Measurements from ENCODE around the gene PITHD1. TPM values are rescaled to one million over a fixed set of nuclear protein-coding genes. Genes with fewer than 3 reads are reported as not detected.

PITHD1 gene
- total and polyA plus RNA-seq, 10 of the 15 experiments (the other 5 are each of a cell fraction or from before 2014, with no cell fraction given): 23.7 to 82.2 (median 67.0) TPM

DNA sequence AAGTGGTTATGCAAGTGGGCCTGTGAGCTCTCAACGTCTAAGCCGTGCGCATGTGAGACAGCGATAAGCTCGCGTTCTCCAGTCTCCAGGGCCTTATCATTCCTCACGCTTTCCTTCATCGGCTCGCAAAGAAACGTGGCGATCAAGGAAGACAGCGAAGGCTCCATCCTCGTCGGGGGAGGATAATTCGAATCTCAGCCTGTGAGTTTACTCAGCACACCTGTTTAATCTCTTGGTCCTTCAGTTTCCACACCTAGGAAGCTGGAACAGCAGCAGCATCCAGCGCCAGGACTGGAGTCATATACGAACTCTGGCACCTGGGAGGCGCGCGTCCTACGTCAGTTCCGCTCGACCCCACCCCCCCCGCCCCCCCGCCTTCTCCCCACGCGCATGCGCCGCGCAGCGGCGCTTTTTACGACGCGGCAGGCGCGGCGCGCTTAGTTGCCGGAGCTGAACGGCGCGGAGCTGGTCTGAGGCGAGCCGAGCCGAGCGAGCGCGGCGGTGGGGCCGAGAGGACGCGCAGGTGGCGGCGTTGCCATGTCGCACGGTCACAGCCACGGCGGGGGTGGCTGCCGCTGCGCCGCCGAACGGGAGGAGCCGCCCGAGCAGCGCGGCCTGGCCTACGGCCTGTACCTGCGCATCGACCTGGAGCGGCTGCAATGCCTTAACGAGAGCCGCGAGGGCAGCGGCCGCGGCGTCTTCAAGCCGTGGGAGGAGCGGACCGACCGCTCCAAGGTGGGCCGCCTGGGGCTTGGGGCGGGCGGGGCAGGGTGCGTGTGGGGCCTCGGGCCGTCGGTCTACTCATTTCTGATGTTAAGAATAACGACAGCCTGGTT is at the start of gene PITHD1 (continued):
- TF ChIP-seq, protein P1, sequence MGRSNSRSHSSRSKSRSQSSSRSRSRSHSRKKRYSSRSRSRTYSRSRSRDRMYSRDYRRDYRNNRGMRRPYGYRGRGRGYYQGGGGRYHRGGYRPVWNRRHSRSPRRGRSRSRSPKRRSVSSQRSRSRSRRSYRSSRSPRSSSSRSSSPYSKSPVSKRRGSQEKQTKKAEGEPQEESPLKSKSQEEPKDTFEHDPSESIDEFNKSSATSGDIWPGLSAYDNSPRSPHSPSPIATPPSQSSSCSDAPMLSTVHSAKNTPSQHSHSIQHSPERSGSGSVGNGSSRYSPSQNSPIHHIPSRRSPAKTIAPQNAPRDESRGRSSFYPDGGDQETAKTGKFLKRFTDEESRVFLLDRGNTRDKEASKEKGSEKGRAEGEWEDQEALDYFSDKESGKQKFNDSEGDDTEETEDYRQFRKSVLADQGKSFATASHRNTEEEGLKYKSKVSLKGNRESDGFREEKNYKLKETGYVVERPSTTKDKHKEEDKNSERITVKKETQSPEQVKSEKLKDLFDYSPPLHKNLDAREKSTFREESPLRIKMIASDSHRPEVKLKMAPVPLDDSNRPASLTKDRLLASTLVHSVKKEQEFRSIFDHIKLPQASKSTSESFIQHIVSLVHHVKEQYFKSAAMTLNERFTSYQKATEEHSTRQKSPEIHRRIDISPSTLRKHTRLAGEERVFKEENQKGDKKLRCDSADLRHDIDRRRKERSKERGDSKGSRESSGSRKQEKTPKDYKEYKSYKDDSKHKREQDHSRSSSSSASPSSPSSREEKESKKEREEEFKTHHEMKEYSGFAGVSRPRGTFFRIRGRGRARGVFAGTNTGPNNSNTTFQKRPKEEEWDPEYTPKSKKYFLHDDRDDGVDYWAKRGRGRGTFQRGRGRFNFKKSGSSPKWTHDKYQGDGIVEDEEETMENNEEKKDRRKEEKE (IDR thresholded peaks at IDR 0.05): no peak
- TF ChIP-seq CEBPB (IDR thresholded peaks at IDR 0.05; ENCODE audit: borderline replicate concordance in 1 of 2, low read depth in 2 of 2, low read length in 2 of 2) (no peak), PML (IDR thresholded peaks at IDR 0.05; ENCODE audit: low read length) (peak; percentile 58; the same call in 1 of the 2 replicates), RBBP5 (conservative IDR thresholded peaks at IDR 0.05) (no peak), ZNF207 (IDR thresholded peaks at IDR 0.05; ENCODE audit: borderline replicate concordance) (no peak), BMI1 (IDR thresholded peaks at IDR 0.05; ENCODE audit: borderline replicate concordance) (no peak), CREM (IDR thresholded peaks at IDR 0.05; ENCODE audit: low read depth) (peak; percentile 90), STAT1 (conservative IDR thresholded peaks at IDR 0.05) (no peak), RELA (IDR thresholded peaks at IDR 0.05; ENCODE audit: borderline replicate concordance, partially characterized antibody) (peak; percentile 26), TARDBP (IDR thresholded peaks at IDR 0.05; ENCODE audit: borderline replicate concordance) (no peak), ZBED1 (IDR thresholded peaks at IDR 0.05; ENCODE audit: borderline replicate concordance) (no peak), POLR2AphosphoS2 (IDR thresholded peaks at IDR 0.05; ENCODE audit: low read depth, low read length) (peak; percentile 69; the same call in 1 of the 2 replicates), CBFB (IDR thresholded peaks at IDR 0.05; ENCODE audit: low read depth) (no peak), SP1 (IDR thresholded peaks at IDR 0.05; ENCODE audit: low read depth, low read length) (no peak), RFX5 (IDR thresholded peaks at IDR 0.05; ENCODE audit: low read depth, low read length) (no peak), SMAD5 (IDR thresholded peaks at IDR 0.05; ENCODE audit: low read depth) (peak; percentile 81), STAT3 (IDR thresholded peaks at IDR 0.05; ENCODE audit: low read depth, low read length) (no peak), IKZF1 (conservative IDR thresholded peaks at IDR 0.05) (peak; percentile 60), NFXL1 (IDR thresholded peaks at IDR 0.05; ENCODE audit: borderline replicate concordance) (no peak)
- TF ChIP-seq, protein P2, sequence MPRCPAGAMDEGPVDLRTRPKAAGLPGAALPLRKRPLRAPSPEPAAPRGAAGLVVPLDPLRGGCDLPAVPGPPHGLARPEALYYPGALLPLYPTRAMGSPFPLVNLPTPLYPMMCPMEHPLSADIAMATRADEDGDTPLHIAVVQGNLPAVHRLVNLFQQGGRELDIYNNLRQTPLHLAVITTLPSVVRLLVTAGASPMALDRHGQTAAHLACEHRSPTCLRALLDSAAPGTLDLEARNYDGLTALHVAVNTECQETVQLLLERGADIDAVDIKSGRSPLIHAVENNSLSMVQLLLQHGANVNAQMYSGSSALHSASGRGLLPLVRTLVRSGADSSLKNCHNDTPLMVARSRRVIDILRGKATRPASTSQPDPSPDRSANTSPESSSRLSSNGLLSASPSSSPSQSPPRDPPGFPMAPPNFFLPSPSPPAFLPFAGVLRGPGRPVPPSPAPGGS (IDR thresholded peaks at IDR 0.05; ENCODE audit: borderline replicate concordance, insufficient read depth, low read depth, low read length, poor library complexity, severe bottlenecking): no peak
- TF ChIP-seq, protein P3, sequence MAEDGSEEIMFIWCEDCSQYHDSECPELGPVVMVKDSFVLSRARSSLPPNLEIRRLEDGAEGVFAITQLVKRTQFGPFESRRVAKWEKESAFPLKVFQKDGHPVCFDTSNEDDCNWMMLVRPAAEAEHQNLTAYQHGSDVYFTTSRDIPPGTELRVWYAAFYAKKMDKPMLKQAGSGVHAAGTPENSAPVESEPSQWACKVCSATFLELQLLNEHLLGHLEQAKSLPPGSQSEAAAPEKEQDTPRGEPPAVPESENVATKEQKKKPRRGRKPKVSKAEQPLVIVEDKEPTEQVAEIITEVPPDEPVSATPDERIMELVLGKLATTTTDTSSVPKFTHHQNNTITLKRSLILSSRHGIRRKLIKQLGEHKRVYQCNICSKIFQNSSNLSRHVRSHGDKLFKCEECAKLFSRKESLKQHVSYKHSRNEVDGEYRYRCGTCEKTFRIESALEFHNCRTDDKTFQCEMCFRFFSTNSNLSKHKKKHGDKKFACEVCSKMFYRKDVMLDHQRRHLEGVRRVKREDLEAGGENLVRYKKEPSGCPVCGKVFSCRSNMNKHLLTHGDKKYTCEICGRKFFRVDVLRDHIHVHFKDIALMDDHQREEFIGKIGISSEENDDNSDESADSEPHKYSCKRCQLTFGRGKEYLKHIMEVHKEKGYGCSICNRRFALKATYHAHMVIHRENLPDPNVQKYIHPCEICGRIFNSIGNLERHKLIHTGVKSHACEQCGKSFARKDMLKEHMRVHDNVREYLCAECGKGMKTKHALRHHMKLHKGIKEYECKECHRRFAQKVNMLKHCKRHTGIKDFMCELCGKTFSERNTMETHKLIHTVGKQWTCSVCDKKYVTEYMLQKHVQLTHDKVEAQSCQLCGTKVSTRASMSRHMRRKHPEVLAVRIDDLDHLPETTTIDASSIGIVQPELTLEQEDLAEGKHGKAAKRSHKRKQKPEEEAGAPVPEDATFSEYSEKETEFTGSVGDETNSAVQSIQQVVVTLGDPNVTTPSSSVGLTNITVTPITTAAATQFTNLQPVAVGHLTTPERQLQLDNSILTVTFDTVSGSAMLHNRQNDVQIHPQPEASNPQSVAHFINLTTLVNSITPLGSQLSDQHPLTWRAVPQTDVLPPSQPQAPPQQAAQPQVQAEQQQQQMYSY (CRISPR knock-in tag; IDR thresholded peaks at IDR 0.05): no peak
- TF ChIP-seq, protein P4, sequence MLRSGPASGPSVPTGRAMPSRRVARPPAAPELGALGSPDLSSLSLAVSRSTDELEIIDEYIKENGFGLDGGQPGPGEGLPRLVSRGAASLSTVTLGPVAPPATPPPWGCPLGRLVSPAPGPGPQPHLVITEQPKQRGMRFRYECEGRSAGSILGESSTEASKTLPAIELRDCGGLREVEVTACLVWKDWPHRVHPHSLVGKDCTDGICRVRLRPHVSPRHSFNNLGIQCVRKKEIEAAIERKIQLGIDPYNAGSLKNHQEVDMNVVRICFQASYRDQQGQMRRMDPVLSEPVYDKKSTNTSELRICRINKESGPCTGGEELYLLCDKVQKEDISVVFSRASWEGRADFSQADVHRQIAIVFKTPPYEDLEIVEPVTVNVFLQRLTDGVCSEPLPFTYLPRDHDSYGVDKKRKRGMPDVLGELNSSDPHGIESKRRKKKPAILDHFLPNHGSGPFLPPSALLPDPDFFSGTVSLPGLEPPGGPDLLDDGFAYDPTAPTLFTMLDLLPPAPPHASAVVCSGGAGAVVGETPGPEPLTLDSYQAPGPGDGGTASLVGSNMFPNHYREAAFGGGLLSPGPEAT (IDR thresholded peaks at IDR 0.05; ENCODE audit: low read depth): peak; percentile 66

Measured in GM12878 (cell line).